Measurements from ENCODE around the gene ZBTB7C. TPM values are rescaled to one million over a fixed set of nuclear protein-coding genes. Genes with fewer than 3 reads are reported as not detected.

Gene ZBTB7C
- total RNA-seq, 2 experiments from 2014 or later: 0.04 to 0.06 TPM

DNA sequence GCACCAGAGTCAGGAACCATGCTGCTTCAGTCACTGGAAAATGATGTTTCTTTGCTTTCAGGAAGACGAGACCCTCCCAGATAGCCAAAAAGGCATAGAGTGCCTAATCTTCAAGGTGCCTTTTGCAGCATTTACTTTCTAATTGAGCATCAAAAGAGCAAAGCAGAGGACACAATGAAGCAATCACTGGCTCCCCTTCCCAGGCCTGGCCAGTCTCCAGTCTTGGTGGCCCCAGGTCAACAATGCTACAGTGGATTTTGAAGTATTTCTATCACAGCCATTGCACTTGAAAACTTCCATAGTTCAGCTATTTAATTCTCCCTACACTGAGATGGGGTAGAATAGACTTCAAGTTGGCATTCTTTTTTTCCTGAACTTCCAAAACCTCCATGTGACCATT, 15.4 kb downstream of the ZBTB7C start:
- POLR2A ChIA-PET: no interaction called here
- CTCF ChIA-PET: interaction anchor here (0.6 kb wide), 1 partner anchor 361 kb away, joined by 3 read pairs; no protein-coding TSS in a partner anchor

DNA sequence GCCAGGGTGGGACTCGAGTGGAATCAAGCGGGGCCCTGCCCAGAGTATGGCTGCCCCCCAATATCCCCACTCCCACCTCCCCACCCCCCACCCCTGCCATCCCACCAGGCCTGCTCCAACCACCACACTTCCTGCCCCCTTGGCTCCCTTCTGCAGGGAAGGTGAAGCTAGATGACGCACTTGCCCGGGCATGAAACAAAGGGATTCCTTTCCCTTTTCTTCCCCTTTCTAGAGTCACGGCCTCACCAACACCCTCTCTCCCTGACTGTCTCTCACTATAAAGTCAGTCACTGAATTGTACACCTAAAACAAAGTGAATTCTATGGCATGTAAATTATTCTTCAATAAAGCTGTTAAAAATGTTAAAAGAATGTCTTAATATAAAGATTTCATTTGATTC, 16.0 kb downstream of the ZBTB7C start:
- CTCF ChIA-PET: no interaction called here
- POLR2A ChIA-PET: no interaction called here

DNA sequence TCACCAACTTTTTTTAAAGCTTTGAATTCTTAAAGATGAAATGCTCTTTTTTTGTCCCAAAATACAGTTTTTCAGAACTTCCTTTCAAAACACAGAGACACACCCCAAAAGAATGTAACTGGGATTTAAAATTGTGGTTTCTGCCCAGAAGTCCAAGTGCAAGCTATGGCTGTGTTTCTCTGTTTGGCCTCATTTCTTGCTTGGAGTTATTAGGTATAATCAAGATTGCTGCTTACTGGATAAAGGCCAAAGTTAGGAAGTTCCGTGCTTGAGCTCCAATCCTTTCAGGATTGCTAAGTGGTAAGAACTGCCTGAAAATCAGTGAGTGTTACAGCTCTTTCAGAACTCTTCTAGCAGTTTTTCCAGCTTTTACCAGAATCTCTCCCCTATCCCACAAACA, 16.9 kb downstream of the ZBTB7C start:
- ChIA-PET POLR2A (no interaction called here), CTCF (interaction anchor here (0.9 kb wide), 1 partner anchor 47 kb away, joined by 3 read pairs; no protein-coding TSS in a partner anchor)

DNA sequence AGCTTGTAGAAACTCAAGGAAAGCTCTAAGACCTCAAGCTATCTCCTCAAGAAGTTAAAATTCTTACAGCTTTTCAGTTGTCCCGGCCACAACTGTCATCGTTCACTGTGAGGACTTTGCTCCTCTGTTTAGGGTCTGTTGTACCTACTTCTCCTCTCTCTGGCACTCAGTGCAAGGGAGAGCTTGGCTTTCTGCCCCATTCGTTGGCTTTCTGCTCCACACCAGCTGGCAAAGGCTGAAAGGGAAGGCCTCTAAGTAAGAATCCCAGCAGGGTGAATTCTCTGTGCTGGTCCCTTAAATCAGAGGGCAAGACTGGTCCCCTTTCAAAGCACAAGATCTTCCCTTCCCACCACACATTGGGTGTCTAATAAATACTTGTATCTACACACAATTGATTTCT, 17.3 kb downstream of the ZBTB7C start:
- ChIA-PET POLR2A (no interaction called here), CTCF (interaction anchor here (0.9 kb wide), 1 partner anchor 48 kb away, joined by 3 read pairs; no protein-coding TSS in a partner anchor)

- ChIA-PET CTCF (interaction anchor here (0.6 kb wide), 1 partner anchor 911 kb away, joined by 3 read pairs; no protein-coding TSS in a partner anchor), POLR2A (no interaction called here)
Measured at GRCh38 chr18:48390641-48391040, 18.5 kb downstream of the ZBTB7C start.

DNA sequence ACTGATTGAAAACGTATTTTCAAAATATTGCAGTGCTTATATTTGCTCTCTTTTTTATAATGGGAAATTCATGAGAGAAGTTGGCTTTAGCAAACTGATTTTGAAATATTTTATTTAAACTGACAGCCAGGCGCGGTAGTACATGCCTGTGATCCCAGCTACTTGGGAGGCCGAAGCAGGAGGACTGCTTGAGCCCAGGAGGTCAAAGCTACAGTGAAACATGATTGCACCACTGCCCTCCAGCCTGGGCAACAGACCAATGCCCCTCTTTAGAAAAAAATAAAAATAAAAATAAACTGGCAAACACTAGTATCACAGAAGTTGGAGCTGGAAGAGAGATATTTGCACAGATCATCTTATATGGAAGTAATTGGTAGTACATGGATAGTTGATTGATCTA, 20.7 kb downstream of the ZBTB7C start:
- POLR2A ChIA-PET: no interaction called here
- CTCF ChIA-PET: no interaction called here

DNA sequence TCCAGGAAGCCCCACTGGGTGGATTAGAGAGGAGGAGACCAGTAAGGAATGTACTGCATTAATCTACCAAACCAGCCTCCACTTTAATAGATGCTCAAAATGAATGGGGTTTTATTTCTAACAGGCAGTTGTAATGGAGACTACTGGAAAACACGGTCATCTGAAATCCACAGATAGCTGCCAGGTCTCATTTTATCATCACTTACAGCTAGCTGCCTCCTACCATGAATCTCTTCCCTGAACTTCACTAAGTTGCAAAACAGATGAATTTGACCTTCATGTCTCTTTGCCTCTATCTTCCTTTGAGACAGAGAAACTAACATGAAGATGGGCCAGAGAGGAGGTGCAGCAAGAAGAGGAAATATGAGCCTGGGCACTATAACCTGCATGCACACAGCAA, 21.9 kb downstream of the ZBTB7C start:
- ChIA-PET POLR2A (no interaction called here), CTCF (no interaction called here)

DNA sequence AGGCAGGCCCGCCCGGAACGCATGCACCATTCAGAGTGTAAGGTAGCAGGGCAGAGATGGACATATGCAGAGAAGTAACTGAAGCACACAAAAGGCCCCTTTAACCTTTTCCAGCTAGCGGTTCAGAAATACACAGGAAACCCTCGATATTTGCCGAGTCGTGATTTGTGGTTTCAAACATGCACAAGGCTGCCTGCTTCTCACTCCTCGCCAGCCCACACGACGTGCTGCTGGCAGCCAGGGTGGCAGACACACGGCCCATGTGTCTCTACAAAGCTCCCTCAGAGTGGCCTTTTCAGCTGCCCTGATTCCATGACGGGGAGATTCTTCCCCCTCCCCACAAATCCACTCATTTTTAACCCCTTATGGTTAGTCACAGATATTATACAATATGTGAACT, 23.6 kb downstream of the ZBTB7C start:
- ChIA-PET CTCF (no interaction called here), POLR2A (no interaction called here)

DNA sequence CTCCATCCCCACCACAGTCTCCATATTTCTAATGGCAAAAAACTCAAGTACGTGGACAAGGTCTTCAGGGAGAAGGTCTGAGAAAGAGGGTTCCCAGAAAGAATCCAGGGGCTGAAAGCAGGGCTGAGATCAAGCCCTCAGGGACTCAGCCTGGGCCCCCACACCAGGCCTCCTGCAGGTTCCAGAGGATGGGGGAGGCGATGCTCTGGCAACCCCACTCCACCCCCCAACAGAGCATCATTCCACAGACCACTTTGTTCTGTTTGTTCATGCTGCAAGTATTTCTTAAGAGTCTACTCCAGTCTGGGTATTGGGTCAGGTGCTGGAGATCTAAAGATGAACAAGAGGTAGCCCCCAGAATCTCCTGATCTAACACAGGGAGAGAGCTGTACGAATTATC, 32.2 kb downstream of the ZBTB7C start:
- ChIA-PET POLR2A (no interaction called here), CTCF (no interaction called here)

GRCh38 chr18:48376406-48376805, 32.8 kb downstream of the ZBTB7C start:
- ChIA-PET POLR2A (no interaction called here), CTCF (no interaction called here)

- ChIA-PET POLR2A (no interaction called here), CTCF (no interaction called here)
Measured at GRCh38 chr18:48375150-48375800, 33.9 kb downstream of the ZBTB7C start.

GRCh38 chr18:48374423-48375149, 34.6 kb downstream of the ZBTB7C start:
- ChIA-PET CTCF (no interaction called here), POLR2A (no interaction called here)

GRCh38 chr18:48371854-48372602, 37.2 kb downstream of the ZBTB7C start:
- POLR2A ChIA-PET: no interaction called here
- CTCF ChIA-PET: no interaction called here

DNA sequence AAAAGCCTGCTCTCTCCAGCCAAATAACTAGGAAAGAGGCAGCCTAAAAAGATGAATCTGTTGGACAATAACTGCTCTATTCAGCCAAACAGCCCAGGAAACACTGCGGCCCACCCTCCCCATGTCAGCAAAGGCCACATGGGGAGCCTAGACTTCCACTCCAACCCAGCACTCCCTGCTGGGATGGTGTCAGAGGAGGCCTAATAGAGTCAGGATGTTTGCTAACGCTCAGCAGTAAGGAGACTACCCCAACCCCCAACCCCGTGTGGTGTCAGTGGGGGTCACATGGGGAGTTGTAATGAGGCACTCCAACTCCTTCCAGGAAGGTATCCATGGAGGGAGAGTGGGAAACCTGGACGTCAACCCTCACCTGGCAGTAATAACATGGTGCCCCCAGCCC, 41.6 kb downstream of the ZBTB7C start:
- ChIA-PET CTCF (no interaction called here), POLR2A (no interaction called here)

DNA sequence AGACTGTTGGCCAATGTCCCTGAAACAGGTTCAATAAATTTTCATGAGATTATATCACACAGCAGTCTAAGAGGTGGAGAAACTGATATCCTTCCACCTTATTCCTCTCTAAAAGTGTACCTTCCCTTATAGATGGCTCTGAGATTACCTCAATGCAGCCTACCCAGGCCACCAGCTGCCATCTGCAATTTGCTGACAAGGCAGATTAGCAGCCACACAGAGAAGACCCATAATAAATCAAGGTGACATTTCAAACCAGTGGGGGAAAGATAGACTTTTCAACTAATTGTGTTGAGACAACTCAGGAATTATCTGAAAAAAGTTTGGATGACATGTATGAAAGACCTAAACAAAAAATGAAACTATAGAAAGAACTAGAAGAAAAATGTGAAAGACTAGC, 43.2 kb downstream of the ZBTB7C start:
- ChIA-PET POLR2A (no interaction called here), CTCF (no interaction called here)

- ChIA-PET POLR2A (no interaction called here), CTCF (no interaction called here)
Measured at GRCh38 chr18:48364146-48364545, 45.0 kb downstream of the ZBTB7C start.

DNA sequence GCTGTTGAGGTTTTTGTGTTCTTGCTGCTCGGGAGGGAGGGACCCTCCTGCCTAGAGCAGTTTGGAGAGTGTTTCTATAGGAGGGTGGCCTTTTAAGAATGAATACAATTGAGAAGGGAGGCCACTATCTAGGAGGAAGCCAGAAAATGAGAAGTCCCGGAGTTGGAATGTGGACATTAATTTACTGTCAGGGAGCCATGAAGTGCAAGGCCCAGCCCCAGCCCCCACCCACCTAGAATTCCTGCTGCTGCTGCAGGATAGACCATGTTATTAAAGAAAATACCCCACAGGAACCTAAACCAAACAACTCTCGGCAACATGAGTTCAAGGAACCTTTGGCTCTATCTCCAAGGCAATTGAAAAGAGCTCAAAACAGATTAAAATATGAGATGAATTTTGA, 46.0 kb downstream of the ZBTB7C start:
- ChIA-PET POLR2A (no interaction called here), CTCF (no interaction called here)

- ChIA-PET POLR2A (no interaction called here), CTCF (no interaction called here)
Measured at GRCh38 chr18:48361801-48362200, 47.4 kb downstream of the ZBTB7C start.

- POLR2A ChIA-PET: no interaction called here
- CTCF ChIA-PET: no interaction called here
Measured at GRCh38 chr18:48360376-48361021, 48.7 kb downstream of the ZBTB7C start.

DNA sequence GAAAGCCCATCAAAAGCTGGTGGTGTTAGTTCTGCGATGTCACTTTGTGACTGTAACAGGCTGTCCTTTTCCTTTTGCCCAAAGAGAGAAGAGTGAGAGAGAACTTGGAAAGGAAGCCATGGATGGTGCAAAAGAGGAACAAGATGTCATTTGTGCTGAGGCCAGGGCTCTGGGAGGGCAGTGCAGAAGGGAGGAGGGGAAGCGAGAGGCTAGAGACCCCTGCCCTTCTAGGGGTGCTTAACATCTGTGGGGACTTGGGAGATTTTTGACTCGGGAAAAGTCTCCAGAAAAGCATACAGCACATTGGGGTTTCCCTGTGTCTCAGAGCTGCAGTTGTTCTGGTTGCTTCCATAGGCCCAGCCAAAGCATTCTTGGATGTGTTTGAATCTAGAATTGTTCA, 49.6 kb downstream of the ZBTB7C start:
- POLR2A ChIA-PET: no interaction called here
- CTCF ChIA-PET: no interaction called here

GRCh38 chr18:48358868-48359267, 50.3 kb downstream of the ZBTB7C start:
- ChIA-PET POLR2A (no interaction called here), CTCF (no interaction called here)
